Stimulated activated CD8-positive, alpha-beta memory T cell treated with anti-CD3 and anti-CD28 coated beads, Interleukin-2, amount 100 ng/mL, for 1 hour (primary cell): ENCODE measurements around the gene DNAJB6.
"Not testable (repeated sequence)": the region's sequence is repeated elsewhere in the genome, so short reads cannot be mapped to it uniquely, and the experiment has no call there.

Experiments used
- DNase-seq, 2 donors: peaks; one replicate each; pipeline ENCODE4 v3.0.0-alpha.2; 2020; ENCODE audit warnings: low read depth in 2 of 2

DNAJB6 gene

DNA sequence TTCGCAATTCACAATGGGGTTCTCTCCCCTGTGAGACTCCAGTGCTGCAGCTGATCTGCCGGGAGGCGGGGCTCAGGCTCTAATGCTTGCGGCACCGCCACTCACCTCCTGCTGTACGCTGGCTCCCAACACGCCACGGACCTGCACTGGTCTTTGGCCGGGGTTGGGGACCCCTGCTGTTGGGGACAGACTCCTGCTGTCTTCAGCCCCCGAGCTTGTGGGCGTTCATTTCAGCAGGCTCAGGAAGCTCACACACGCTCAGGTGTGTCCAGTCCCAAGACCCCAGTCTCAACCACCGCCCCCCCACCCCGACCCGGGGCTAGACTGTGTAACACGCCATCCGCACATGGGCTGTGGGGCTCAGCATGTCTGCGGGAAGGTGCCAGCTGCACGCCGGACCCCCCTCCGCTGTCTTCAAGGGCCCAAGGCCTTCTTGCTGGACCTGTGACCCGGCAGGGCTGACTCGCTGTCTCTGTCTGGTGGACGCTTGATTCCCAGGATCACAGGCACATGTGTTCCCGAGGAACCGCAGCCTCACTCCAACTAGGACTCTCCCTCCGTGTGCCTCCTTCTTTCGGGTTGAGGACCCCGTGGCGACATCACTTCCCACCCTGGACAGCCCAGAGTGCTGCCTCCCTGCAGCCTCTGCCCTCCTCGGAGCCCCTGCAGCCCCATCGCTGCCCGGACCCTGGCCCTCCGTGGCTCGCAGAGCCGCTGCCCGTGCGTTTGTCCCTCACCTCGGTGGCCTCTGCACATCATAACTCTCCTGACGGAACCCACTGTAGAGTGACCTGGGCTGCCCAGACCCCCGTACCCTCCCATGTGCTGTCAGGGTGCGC lies 106.4 kb downstream of the DNAJB6 start:
- no peak for DNase-seq

DNA sequence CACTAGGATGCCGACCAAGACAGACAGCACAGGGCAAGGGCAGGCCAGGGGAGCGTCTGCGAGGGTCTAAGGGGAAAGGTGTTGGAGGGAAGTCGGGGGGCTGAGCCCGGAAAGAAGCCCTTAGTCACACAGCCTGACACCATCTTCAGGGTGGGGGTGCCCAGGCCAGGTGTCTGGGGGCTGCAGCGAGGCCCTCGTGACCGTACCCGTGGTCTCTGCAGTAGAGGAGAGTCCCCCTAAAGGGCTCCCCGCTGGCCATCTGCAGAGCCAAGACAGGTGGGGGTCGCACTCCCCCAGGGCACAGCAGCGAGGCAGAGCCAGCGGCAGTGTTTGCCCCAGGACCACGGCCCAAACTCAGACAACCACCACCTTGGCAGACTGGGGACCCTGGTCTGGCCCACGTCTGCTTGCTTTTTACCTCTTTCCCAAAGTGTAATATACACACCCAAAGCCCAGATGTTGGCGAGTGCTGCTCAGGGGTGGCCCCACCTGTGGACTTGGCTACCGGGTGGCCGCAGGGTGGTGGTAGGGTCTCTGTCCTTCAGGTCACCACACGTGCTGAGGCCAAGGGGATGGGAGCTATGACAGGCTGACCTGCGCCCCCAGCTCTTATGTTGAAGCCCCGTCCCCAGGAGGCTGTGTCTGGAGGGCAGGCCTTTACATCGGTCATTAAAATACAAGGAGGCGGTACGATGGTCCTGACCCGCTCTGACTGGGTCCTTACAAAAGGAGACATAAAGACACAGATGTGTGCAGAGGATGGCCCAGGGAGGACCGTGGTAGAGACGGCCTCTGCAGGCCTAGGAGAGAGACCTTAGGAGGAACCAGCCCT lies 107.4 kb downstream of the DNAJB6 start:
- no peak for DNase-seq

DNA sequence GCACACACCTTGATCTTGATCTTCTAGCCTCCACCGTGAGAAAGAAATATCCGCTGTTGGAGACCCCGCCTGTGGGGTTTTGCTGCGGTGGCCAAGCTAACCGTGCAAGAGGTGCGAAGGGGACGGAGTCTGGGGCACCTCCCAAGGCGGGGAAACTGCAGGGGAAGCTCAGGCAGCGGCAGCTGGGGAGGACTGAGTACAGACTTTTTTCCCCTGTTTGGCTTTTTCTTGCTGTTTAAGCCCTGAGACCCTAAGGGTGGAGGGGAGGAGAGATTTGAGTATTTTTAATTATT lies 108.0 kb downstream of the DNAJB6 start:
- no peak for DNase-seq

DNA sequence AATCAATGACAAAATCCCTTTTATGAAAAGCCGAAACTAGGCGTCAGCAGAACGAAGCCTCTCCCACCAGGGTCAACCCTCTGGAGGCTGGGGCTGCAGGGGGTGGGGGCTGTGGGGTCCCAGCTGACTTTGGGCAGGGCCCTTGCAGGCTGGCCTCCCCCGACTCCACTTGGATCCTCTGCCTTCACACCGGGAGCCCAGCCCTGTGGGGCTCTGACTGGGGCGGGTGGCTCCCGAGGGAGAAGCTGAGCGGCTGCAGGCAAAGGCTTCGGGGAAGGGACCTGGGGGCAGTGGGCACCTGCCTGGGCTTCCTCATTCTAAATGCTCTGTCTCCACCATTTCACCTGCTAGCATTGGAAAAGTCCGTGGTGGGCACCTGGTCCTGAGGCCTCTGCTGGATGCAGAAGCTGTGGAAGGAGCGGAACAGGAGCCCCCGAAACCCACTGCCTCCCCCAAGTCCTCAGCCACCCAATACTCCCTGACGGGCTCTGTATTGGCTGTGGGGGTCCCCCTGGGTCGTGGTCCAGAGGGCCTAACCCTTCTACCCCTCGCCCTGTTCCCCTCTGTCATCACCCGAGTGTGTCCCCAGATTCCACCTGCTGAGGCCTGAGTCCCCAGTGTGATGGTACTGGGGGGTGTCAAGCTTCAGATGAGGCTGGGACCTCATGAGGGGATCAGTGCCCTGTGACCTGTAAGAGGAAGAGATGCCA lies 108.6 kb downstream of the DNAJB6 start:
- no peak for DNase-seq

DNA sequence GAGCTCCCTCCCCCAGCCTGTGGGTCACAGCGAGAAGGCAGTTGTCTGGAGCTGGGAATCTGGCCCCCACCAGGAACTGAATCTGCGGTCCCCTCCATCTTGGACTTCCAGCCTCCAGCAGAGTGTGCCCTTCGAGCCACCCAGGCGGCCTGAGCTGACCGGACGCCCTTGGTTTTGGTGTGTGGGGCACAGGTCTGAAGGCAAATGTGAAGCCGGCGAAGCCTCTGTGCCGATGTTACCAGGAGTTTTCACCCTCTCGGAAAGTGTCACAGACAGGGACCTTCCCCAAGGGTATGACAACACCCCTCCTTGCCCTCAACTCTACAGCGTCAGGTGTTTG lies 109.1 kb downstream of the DNAJB6 start:
- no peak for DNase-seq

DNA sequence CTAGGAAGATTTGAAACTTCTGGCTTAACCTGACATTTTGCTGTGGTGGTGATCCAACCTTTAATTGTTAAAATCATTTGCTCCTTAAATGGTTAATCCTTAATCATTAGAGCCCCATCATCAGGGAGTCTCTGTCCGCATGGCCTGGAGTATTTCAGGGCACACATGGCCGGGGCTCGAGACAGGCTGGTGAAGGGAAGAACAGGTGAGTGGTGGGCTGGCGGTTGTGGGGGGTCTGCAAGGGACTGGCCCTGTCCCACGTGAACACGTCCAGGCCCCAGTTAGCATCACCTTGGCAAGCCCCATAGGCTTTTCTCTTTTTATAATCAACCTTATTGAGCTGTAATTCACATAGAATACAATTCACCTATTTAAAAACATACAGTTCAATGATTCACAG lies 109.5 kb downstream of the DNAJB6 start:
- DNase-seq: no peak

DNA sequence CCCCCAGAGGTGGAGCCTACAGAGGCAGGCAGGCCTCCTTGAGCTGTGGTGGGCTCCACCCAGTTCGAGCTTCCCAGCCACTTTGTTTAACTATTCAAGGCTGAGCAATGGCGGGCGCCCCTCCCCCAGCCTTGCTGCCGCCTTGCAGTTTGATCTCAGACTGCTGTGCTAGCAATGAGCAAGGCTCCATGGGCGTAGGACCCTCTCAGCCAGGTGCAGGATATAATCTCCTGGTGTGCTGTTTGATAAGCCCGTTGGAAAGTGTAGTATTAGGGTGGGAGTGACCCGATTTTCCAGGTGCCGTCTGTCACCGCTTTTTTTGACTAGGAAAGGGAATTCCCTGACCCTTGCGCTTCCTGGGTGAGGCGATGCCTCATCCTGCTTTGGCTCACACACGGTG lies 117.2 kb downstream of the DNAJB6 start:
- DNase-seq: not testable (repeated sequence)

DNA sequence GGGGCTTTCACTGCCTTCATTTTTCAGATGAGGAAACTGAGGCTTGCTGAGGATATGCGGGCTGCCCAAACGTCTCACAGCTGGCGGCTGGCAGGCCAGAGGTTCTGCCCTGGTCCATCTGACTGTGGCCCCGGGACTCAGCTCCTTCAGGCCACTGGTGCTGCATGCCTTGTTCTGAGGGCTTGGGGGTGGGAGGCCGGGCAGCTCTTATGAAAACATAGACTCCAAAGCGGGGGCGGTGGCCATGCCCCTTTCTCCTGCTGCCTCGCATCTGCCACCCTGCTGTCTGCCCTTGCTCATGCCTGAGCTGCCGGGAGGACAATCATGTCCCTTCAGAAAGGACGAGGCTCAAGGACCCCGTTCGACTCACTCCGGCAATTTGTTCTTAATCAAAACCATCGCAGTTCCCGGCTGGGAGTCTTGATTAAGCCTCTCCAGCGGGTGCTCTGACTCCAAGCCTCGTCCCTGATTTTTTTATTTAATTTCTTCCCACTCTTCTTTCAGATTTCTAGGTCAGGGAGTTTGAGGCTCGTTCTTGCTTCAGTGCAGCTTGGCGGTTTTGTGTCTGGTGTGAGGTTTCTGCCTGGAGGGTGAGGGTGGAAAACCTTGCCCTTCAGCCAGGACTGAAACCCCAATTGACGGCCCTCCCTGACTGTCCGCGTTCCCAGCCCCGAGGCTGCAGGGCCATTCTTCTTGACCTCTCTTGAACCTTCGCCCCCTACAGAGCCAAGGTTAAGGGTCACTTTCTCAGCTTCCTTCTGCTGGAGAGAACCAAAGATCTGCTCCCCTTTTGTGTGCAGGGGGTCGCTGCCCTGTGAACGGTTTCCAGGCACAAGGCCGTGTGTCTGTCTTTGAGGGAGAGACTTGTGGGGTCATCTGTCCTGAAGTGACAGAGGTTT lies 120.8 kb downstream of the DNAJB6 start:
- no peak for DNase-seq

DNA sequence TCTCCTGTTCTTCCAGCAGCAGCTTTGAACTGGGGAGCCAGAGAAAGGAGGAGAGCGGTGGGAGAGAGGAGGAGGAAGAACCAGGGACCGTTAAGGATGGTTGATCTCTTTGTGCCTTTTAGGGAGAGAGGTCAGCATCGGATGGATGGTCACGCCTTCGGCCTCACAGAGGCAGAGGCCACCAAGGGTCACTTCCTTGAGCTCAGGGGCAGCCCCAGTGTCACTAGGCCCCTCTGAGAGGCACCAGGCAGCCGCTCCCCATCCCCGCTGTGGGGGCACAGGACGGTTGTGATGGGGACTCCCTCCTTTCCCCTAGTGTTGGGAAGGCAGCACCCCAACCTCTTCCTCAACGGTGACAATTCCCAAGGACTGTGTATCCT lies 121.4 kb downstream of the DNAJB6 start:
- DNase-seq: no peak

DNA sequence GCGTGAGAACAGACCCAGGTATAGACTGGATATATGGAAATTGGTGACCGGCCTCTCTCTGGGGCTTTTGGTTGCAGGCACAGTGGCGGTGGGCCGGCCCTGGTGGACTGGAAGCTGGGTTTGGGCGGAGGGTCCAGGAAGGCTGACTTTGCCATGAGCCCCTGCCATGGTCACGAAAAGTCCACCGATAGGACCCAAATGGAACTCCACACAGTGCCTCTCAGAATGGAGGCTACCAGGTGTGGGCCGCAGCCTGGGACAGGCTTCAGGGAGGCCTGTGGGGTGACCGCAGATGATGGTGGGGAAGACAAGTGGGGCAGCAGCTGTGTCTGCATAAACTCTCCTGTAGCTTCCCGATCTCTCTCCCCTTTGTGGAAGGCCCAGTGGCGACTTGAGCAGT lies 123.2 kb downstream of the DNAJB6 start:
- no peak for DNase-seq

DNA sequence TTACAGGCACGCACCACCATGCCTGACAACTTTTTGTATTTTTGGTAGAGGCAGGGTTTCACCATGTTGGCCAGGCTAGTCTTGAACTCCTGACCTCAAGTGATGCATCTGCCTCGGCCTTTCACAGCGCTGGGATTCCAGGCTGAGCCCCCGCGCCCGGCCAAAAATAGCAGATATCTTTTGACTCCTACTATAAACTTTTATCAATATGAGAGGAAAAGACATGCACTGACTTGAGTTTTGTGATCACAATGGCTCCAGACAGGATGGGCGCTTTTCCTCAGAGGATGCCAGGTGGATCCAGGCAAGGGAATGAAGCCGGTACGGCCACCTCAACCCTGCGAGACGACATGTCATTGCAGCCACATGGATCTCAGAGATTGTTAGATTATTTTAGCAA lies 123.9 kb downstream of the DNAJB6 start:
- no peak for DNase-seq

DNA sequence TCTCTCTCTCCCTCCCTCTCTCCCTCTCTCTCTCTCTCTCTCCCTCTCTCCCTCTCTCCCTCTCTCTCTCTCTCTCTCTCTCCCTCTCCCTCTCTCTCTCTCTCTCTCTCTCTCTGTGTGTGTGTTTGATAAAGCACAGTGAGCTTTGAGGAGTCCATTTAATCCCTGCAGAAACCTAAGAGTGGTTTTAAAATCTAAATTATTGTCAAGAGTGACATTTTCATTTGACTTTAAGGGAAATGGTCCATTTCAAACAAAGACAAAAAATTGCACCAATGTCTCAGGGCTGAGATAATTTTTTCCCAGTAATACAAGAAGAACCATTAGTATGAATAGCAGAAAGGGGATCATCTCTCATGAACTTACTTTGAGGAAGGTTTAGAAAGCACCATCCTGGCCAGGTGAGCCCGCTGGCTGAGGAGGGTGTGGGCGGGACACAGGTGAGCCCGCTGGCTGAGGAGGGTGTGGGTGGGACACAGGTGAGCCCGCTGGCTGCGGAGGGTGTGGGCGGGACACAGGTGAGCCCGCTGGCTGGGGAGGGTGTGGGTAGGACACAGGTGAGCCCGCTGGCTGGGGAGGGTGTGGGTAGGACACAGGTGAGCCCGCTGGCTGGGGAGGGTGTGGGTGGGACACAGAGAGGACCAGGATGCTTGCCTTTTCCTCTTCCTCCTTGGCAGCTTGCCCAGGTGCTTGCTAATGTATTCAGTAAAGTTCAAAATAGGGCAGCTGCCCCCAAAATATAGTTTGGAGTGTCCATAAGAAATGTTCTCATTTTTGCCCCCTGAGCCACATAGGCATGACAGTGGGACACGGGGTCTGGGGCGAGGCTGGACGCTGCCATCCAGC lies 125.0 kb downstream of the DNAJB6 start:
- no peak for DNase-seq

DNA sequence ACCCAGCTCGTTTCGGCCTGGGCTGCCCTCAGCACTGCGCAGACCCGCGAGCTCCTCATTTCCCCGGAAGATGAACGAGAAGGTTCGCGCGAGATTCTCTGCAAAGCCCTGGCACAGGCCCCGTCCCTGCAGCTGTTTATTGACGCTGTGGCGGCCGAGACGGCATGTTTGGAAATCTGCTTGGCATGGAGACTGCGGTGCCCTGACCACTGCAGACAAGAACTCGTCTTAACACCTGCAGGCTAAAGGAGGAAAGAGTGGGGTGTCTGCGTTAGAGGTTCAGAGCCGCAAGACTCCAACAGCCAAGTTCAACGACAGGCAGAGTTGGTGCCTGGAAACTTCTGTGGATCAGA lies 125.6 kb downstream of the DNAJB6 start:
- DNase-seq: no peak

DNA sequence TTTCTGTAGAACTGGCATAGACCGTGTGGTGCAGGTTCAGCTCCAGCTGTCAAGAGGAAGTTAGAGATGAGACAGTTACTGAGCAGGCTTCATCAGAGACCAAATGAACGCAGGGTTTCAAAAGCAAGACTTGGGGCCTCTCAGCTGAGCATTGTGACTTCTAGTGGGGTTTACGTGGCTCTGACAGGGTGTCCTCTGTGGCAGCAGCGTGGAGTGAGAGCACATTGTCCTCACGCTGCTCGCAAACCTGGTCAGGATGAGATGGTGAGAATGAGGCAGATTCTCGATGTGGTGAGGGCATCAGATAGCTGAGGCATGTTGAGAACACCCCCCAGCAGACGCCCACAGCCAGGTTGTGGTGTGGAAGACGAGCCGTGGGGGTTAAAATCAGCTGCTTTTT lies 126.0 kb downstream of the DNAJB6 start:
- DNase-seq: no peak

DNA sequence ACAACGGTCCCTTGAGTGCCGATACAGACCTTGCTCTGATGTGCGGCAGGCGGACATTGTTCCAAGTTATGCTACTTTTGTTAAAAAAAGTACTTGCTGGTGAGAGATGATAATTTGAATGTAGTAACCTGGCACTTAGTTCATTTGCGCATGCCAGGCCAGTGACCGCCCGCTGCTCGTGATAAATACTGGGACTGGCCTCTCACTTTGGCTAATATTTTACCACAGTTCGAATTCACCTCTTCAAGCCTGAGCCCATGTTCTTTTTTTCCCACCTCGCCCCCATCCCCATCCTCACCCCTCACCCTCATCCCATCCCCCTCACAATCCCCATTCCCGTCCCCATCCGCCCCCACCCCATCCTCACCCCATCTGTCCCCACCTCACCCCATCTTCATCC lies 126.4 kb downstream of the DNAJB6 start:
- no peak for DNase-seq

DNA sequence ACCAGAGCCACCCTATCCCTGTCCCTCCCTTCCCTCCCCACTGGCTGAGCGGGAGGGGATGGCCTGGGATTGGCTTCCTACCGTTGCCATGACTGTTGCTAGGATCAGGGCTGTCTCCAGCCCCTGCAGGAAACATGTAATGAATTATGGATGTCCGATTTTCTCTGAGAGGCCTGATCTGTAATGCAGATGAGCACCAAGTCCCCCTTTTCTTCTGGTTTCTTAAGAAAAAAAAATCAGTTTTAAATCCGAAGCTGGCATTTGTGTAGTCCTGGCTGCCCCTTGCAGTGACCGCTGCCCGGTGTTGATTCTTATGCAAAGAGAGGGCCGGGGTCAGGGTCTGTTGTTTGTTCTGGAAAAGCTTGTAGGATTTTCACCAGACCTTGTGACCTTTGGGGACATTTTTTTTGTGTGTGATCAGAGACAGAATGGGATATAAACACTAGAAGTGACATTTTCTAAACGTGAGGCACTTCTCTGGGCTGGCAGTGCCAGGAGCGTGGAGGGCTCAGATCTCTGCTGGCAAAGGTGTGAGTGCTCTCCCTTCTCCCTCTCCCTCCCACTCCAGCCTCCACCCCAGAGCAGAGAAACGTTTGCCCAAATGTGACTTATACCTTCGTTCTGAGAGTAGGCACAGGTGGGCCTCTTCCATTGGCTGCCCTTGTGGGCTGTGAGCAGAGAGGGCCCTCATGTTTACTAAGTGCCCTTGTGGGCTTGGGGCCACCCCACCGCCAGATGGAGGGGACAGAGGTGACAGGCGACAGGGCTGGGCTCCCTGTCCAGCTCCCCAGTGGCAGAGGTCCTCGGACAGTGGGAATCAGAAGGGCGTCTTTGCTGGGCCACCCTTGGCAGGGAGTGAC lies 127.5 kb downstream of the DNAJB6 start:
- DNase-seq: no peak

DNA sequence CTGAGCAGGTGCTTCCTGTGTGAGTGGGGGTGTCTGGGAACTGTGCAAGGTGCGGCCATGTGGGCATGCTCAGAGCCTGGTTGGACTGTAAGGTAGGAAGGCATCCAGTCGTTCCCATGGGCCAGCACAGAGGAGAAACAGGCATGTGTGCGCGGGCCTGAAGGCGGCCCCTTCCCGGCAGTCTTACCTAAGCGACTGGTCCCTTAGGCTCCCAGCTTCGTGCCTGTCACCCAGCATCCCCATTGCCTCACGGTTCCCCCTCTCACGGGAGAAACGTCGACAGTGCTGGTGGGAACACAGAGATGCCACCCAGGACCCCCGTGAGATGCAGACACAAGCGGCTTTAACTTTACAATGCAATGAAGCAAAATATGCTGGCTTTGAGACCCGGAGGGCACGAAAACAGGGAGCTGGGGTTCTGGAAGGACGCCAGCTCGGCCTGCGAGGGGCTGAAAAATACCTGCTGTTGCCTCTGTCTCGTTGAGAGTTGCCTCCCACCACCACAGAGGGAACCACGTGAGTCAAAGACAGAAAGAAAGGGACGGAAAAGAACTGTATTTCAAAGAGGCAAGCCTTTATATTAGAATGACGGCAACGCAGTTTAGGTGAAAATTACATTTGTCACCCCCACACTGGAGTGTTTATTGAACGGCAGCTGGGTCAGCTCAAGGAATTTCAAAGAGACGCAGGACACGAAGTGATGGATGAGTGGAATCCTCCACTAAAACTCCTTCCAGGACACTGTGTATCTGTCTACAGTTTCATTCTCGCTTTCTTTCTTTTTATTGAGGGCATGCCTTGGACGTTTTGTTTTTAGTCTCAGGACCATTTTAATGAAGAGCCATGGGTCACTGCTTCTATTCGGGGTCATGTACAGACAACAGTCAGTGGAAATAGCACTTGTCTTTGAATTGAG lies 128.4 kb downstream of the DNAJB6 start:
- DNase-seq: no peak

DNA sequence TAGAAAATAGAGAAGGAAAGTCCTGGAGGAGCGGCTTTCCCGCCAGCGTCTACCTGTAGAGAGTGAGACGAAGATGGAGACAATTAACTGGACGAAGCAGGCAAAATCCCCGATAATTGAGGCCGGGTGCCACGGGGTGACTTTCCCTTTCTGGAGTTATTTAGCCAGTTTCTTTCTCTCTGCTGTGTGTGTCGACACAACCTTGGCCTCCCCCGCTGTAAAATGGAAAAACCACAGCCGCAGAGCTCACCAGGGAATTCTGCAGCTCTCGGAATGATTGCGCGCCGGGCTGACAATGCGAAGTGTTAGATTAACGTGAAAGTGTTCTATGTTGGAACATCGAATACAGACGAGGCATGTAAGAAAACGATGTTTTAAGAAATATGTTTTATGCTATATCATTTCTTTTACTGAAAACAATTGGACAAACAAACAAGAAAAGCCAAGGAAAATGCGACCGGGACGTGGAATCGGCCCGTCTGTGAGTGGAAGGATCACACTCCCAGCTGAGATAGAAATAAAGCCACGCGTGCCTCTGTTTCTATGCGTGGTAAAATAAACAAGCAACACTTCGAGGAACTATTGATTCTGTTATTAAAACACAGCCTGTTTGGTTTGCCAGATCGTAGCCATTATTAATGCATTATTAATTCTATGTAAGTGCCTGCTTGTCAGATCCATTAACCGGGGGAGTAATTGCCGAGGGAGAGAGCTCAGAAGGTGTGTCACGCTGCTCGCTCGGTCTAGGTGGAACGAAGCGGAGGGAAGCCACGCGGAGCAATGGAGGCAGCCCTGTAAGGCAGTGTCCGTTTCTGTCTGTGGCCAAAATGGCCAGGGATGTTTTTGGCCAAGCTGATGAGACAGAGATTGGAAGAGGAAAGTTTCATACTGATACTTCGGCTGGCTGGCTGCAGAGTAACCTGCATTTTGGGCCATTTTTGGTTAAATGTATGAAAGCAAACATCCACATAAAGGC lies 129.4 kb downstream of the DNAJB6 start:
- DNase-seq: no peak
